Activated CD4-positive, alpha-beta T cell treated with anti-CD3 and anti-CD28 coated beads, Interleukin-2, amount 50 U/mL, for 1 hour (primary cell): Measurements from ENCODE around the gene CASP3.

ENCODE experiments used
- DNase-seq: peaks from one replicate; pipeline ENCODE4 v3.0.0-alpha.2; 2020

Gene CASP3

GRCh38 chr4:184649026-184649970 lies at the start of gene CASP3, which contains the start of gene PRIMPOL:
CASP3 (minus strand) TSS chr4:184649447; CDS start chr4:184638453, 10,994 bp downstream.
PRIMPOL (plus strand) TSS chr4:184649738; CDS start chr4:184657141, 7,403 bp downstream.
- peak; percentile 95 for DNase-seq

GRCh38 chr4:184697956-184698355 lies 48.7 kb upstream of the CASP3 start:
- DNase-seq: no peak

- DNase-seq: no peak
Measured at GRCh38 chr4:184695178-184695896, 46.1 kb upstream of the CASP3 start.

GRCh38 chr4:184694412-184694956 lies 45.2 kb upstream of the CASP3 start:
- no peak for DNase-seq

GRCh38 chr4:184693056-184693455 lies 43.8 kb upstream of the CASP3 start:
- DNase-seq: no peak

GRCh38 chr4:184689681-184690080 lies 40.4 kb upstream of the CASP3 start:
- DNase-seq: no peak

- DNase-seq: no peak
Measured at GRCh38 chr4:184688447-184688846, 39.2 kb upstream of the CASP3 start.

GRCh38 chr4:184688005-184688404 lies 38.8 kb upstream of the CASP3 start:
- DNase-seq: no peak

GRCh38 chr4:184684491-184685189 lies 35.4 kb upstream of the CASP3 start:
- no peak for DNase-seq

- no peak for DNase-seq
Measured at GRCh38 chr4:184681916-184682315, 32.7 kb upstream of the CASP3 start.

GRCh38 chr4:184680698-184681097 lies 31.5 kb upstream of the CASP3 start:
- DNase-seq: no peak

GRCh38 chr4:184675821-184676492 lies 26.7 kb upstream of the CASP3 start:
- no peak for DNase-seq

GRCh38 chr4:184675018-184675417 lies 25.8 kb upstream of the CASP3 start:
- DNase-seq: no peak

GRCh38 chr4:184674011-184674410 lies 24.8 kb upstream of the CASP3 start:
- no peak for DNase-seq

GRCh38 chr4:184672741-184673140 lies 23.5 kb upstream of the CASP3 start:
- DNase-seq: no peak

GRCh38 chr4:184671101-184671500 lies 21.9 kb upstream of the CASP3 start:
- DNase-seq: no peak

- no peak for DNase-seq
Measured at GRCh38 chr4:184669251-184669650, 20.0 kb upstream of the CASP3 start.

GRCh38 chr4:184668511-184669114 lies 19.4 kb upstream of the CASP3 start:
- DNase-seq: no peak

GRCh38 chr4:184668096-184668495 lies 18.8 kb upstream of the CASP3 start:
- DNase-seq: no peak

GRCh38 chr4:184666670-184667069 lies 17.4 kb upstream of the CASP3 start:
- no peak for DNase-seq

- no peak for DNase-seq
Measured at GRCh38 chr4:184664445-184665210, 15.4 kb upstream of the CASP3 start.
